Subcutaneous adipose tissue (tissue), 4 donors: Measurements from ENCODE around the gene TNS1. TPM values are rescaled to one million over a fixed set of nuclear protein-coding genes. Genes with fewer than 3 reads are reported as not detected.

Experiments
- total RNA-seq, 4 donors: library from RNA; depleted of rRNA; stranded (reverse); fragments of >200 nt; gene quantifications; one replicate each; pipeline ENCODE4 v1.1.0, GENCODE V29; 2016
- TF ChIP-seq, protein P1 (sequence below): fragments of 450-650 bp; IDR thresholded peaks from one replicate; pipeline ENCODE4 v1.5.1; 2016; ENCODE audit warnings: low read depth, mild to moderate bottlenecking, control low read depth, antibody characterized with exemption, moderate library complexity

The TNS1 gene
- total RNA-seq, 4 donors from 2014 or later: 310 to 1,168 (median 450) TPM

DNA sequence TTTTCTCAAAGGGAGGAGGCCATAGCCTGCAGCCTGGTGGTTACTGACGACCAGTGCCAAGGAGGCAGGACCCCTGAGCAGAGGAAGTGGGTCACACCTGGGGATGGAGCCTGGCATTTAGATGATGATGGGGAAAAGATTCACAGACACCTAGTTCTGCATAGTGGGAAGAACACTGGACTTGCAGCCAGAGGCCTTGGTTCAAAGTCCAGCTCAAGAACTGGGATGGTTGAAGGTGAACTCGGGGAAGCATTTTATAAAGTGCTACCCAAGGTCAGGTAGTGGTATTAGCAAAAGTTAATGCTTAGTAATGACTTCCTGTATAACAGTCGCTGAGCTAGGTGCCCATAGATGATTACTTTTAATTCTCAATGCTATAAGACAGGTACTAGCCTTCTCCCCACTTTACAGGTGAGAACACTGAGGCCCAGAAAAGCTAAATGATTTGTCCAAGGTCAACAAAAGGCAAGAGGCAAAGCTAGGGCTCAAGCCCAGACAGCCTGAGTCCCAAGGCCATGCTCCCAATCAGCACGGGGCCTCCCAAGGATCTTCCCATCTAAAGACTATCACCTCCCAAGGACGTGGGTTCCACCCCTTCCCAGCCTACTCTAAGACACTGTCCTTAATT, 134.4 kb downstream of the TNS1 start:
- TF ChIP-seq, protein P1, sequence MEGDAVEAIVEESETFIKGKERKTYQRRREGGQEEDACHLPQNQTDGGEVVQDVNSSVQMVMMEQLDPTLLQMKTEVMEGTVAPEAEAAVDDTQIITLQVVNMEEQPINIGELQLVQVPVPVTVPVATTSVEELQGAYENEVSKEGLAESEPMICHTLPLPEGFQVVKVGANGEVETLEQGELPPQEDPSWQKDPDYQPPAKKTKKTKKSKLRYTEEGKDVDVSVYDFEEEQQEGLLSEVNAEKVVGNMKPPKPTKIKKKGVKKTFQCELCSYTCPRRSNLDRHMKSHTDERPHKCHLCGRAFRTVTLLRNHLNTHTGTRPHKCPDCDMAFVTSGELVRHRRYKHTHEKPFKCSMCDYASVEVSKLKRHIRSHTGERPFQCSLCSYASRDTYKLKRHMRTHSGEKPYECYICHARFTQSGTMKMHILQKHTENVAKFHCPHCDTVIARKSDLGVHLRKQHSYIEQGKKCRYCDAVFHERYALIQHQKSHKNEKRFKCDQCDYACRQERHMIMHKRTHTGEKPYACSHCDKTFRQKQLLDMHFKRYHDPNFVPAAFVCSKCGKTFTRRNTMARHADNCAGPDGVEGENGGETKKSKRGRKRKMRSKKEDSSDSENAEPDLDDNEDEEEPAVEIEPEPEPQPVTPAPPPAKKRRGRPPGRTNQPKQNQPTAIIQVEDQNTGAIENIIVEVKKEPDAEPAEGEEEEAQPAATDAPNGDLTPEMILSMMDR: no peak

DNA sequence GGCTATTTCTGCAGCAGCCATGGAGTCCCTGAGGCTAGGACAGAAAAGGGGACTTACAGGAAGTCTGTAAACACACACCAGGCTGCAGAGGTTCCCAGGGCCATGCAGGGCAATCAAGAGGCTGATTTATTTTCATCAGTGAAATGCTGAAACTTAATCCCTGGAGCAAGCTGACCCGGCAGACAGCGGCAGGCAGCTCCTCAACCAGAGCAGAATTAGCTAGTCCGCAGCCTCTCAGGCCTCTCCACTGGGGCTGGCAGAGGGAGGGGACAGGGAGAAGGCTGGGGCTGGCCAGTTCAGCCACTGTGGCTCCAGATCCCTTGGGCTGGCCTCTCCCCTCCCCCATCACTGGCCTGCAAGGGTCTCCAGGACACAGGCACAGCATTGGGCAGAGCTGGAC, 136.3 kb downstream of the TNS1 start:
- TF ChIP-seq, protein P1: no peak

DNA sequence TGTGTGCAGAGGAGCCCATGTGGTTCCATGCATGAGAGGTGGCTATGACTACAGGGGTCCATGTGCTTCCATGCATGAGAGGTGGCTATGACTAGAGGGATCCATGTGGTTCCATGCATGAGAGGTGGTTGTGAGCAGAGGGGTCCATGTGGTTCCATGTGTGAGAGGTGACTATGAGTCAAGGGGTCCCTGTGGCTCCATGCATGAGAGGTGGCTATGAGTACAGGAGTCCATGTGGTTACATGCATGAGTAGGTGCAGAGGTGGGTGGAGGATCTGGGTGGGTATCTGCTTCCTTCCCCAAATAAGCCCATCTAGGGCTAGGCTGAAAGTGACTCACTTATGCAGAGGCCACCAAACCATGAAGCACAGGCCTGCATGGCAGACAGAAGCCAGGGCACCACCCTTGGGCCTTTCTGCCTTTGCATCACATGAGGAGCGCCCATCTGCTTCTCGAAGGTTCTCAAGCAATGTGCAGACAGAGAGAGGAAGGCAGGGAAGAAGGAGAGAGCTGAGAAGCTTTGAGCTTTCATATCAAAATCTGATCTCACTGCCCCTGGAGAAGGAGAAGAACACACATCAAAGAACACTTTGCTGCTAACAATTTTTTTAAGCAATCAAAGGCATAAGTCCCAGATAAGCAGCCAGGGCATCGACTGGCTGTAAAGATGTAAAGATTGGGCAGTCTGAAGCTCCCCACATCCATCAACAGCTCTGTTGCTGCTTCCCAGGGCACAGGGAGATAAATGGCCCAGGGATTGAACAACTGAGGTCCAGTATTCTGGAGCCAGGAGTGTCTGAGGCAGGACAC, 137.6 kb downstream of the TNS1 start:
- TF ChIP-seq, protein P1: no peak

DNA sequence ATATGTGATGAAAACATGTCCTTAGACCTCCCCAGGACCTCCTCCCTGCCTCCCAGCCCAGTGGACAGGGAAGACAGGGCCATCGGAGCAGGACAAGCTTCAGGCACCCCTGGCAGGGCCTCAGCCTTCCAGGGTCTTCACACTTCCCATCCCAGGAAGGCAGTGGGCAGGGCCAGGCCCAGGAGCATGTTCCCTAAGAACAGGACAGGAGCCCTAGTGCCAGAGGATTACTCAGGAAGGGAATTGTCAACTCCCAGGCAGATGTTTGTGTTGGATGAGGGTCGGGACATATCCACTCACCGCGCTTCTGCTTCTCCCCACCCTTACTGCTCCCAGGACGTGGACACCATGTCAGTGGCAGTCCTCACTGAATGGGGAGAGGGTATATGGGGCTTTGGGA, 138.9 kb downstream of the TNS1 start:
- TF ChIP-seq, protein P1: no peak

DNA sequence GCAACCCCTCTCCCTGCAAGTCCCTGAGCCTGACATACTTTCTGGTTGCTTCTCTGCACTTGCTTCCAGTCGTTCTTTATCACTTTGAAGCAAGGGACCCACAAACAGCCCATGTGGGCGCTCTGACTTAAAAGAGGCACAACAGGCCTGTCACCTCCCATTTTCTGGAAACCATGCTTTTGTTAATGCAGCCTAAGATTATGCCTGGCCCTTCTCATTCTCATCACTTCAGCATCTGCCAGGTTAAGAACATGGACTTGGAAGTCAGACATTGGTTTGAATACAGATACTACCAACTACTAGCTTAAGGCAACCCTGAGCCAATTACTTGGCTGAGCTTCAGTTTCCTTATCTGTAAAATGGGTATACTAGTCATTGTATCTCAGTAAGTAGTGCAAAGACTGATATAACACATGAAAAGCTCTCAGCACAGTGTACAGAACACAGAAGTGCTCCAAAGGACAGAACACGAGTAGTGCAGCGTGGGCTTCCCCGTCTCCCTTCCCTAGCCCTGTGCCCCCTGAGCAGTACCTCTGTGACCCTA, 141.4 kb downstream of the TNS1 start:
- TF ChIP-seq, protein P1: no peak

DNA sequence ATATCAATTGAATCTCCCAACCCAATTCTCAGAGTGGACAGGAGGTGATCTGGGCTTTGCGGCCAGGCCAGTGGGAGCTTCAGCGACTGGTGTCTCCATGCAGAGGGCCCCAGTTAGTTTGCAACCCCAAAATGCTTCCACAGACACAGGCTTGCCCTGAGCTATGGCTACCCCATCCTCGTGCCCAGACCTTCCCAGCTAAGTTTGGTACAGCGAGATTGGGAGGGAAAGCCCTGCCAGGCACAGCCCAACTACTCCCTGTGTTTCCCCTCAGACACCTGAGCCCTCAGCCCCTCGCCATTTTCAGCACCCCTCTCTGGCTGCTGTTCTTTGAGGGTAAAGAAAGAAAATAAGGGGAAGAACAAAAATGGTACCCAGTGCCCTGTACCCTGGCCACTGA, 142.9 kb downstream of the TNS1 start:
- TF ChIP-seq, protein P1: no peak
